ENCODE data around the gene HTATSF1.

The HTATSF1 gene

DNA sequence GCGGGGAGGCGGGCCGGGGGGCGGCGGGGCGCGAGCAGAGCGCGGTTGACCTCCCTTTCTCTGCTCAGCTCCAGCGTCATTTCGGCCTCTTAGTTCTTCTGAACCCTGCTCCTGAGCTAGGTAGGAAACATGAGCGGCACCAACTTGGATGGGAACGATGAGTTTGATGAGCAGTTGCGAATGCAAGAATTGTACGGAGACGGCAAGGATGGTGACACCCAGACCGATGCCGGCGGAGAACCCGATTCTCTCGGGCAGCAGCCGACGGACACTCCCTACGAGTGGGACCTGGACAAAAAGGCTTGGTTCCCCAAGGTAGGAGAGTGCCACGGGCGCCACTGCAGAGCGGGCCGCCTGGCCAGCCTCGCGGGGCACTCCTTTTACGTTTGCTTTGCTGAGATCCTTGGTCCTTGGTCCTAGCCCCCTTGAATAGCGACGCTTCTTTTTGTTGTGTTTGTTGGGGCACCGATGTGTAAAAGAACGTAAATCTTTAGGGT is at the start of gene HTATSF1:
HTATSF1 (plus strand) TSS at position 37 of the 497 bp plus-strand sequence; CDS start at position 130, 93 bp downstream.
- no peak for DNase-seq (ENCODE audit: low read depth in 1 of 2, low spot score in 1 of 2)
- no peak for TF ChIP-seq JUND (IDR thresholded peaks at IDR 0.05; ENCODE audit: low read depth)

DNA sequence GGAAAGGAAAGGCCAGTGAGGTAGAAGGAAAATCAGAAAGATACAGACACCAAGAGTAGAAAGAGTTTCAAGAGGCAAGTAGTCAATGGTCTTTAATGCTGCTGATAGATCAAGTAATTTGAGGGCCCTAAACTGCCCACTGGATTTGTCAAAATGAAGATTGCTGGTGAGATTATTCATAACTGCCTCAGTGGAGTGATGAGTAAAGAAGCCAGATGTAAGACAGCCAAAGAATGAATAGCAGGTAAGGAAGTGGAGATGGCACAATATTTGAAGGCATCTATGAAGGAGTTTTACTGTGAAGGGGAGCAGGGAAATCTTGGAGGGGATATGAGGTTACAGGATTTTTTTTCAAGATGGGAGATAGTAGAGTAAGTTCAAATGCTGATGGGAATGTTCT is 49.4 kb upstream of the HTATSF1 start:
- in situ Hi-C loops (cut with HindIII; ENCODE audit: low pct_unique_long_range_greater_than_20kb, low sequenced_read_pairs) = no loop called here
- TF ChIP-seq JUND (IDR thresholded peaks at IDR 0.05; ENCODE audit: low read depth) = no peak
- no peak for DNase-seq (ENCODE audit: low read depth in 1 of 2, low spot score in 1 of 2)

More for the DNA sequence above, at the start of gene HTATSF1:
- in situ Hi-C loops (cut with HindIII; ENCODE audit: low pct_unique_long_range_greater_than_20kb, low sequenced_read_pairs) = no loop called here

DNA sequence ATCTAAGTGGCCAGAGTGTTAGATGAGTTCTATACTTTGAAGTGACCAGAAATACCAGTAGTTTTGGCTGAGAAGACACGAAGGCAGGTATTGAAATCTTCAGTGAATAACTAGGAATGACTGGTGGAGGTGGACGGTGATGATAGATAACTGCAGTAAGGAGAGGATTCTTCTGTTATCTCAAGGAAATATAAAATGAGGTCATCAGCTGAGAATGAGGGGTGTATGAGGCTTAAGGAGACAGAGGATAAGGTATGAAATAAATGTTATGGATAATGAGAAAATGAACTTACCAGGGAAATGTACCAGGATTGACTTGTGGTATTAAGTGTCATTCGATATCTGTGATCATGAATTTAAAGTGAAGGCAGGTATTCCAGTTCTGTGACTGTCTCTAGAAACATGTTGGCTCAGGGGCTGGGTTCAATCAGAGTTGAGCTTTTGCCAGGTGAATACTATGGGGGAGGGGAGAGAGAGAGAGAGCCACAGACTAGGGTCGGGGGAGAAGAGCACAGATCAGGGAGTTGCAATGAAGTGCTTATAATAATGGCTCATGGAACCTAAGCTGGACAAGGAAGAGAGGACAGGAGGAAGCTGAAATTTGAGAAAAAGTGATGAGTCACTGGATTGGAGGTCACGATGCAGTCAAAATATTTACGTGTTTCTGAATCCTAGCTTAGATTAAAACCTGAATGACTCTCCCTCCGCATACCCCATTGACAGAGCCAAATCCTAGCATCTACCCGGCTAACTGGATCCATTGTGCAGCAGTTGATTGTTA is 47.2 kb upstream of the HTATSF1 start:
- TF ChIP-seq JUND (IDR thresholded peaks at IDR 0.05; ENCODE audit: low read depth) = no peak
- in situ Hi-C loops (cut with HindIII; ENCODE audit: low pct_unique_long_range_greater_than_20kb, low sequenced_read_pairs) = no loop called here
- no peak for DNase-seq (ENCODE audit: low read depth in 1 of 2, low spot score in 1 of 2)

GRCh38 chrX:136452614-136453013 is 44.8 kb upstream of the HTATSF1 start:
- no peak for TF ChIP-seq JUND (IDR thresholded peaks at IDR 0.05; ENCODE audit: low read depth)
- DNase-seq (ENCODE audit: low read depth in 1 of 2, low spot score in 1 of 2) = no peak
- in situ Hi-C loops (cut with HindIII; ENCODE audit: low pct_unique_long_range_greater_than_20kb, low sequenced_read_pairs) = no loop called here

- no peak for TF ChIP-seq JUND (IDR thresholded peaks at IDR 0.05; ENCODE audit: low read depth)
- in situ Hi-C loops (cut with HindIII; ENCODE audit: low pct_unique_long_range_greater_than_20kb, low sequenced_read_pairs) = no loop called here
- DNase-seq (ENCODE audit: low read depth in 1 of 2, low spot score in 1 of 2) = no peak
Observed at GRCh38 chrX:136453114-136453513, 44.3 kb upstream of the HTATSF1 start.

DNA sequence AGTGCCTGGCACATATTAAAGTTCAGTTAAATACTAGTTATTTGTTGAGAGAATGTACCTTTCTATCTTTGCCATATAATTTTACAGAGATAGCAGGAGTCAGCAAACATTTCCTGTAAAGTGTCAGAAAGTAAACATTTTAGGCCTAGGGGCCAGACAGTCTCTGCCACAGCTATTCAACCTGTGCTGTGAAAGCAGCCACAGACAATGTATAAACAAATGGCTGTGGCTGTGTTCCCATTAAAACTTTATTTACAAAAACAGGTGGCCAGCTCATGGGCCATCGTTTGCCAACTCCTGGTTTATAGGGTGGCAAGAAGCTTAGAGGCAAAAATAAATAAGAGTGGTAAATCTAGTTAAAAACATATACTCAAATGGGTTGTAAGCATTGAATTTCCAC is 43.6 kb upstream of the HTATSF1 start:
- TF ChIP-seq JUND (IDR thresholded peaks at IDR 0.05; ENCODE audit: low read depth) = no peak
- peak in 1 of 2 experiments; percentile 65 for DNase-seq (ENCODE audit: low read depth in 1 of 2, low spot score in 1 of 2)
- in situ Hi-C loops (cut with HindIII; ENCODE audit: low pct_unique_long_range_greater_than_20kb, low sequenced_read_pairs) = no loop called here

- TF ChIP-seq JUND (IDR thresholded peaks at IDR 0.05; ENCODE audit: low read depth) = no peak
- in situ Hi-C loops (cut with HindIII; ENCODE audit: low pct_unique_long_range_greater_than_20kb, low sequenced_read_pairs) = no loop called here
- DNase-seq (ENCODE audit: low read depth in 1 of 2, low spot score in 1 of 2) = no peak
Observed at GRCh38 chrX:136456133-136456532, 41.3 kb upstream of the HTATSF1 start.

DNA sequence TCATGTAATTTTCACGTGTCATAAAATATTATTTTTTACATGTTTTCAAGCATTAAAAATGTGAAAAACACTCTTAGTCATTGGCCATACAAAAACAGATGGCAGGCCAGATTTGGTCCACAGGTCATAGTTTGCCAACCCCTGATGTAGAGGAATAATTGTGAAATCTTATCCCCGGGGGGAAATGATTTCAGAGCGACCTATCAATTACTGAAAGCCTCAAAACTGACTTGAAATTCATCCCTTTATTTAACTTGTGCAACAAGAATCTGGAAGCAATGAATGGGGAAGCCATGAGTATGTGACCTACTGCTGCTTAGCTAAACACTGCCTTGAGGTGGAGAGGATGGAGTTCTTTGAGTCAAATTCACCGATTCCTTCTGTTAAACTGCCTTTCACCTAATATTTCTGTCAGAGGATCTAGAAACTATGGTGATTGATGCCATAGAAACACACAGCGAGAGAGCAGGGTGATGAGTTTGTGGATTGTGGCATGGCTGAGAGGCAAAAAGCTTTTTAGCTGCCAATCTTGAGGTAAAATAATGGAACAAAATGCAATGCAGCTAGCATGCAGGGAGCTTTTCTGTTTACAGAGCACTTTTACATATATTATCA is 40.0 kb upstream of the HTATSF1 start:
- no peak for TF ChIP-seq JUND (IDR thresholded peaks at IDR 0.05; ENCODE audit: low read depth)
- in situ Hi-C loops (cut with HindIII; ENCODE audit: low pct_unique_long_range_greater_than_20kb, low sequenced_read_pairs) = no loop called here
- no peak for DNase-seq (ENCODE audit: low read depth in 1 of 2, low spot score in 1 of 2)

- no peak for DNase-seq (ENCODE audit: low read depth in 1 of 2, low spot score in 1 of 2)
- TF ChIP-seq JUND (IDR thresholded peaks at IDR 0.05; ENCODE audit: low read depth) = no peak
- in situ Hi-C loops (cut with HindIII; ENCODE audit: low pct_unique_long_range_greater_than_20kb, low sequenced_read_pairs) = no loop called here
Observed at GRCh38 chrX:136464589-136464988, 32.8 kb upstream of the HTATSF1 start.

DNA sequence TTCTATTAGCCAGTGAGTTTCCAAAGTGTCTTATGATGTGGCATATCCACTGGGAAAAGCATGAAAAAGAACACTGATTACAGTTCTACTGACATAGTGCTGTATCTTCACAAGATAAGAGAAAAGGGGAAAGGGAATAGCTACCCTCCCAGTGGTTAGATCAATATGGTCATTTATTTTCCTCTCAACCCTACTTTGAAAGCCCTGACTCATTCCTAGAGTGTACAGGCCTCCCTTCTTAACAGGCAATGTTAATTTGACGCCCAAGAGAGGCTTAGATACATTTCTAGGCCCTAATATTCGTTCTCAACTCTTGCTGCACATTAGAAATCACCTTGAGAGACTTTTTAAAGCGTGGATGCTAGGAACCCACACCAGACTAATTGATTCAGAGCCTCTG is 30.1 kb upstream of the HTATSF1 start:
- in situ Hi-C loops (cut with HindIII; ENCODE audit: low pct_unique_long_range_greater_than_20kb, low sequenced_read_pairs) = no loop called here
- DNase-seq (ENCODE audit: low read depth in 1 of 2, low spot score in 1 of 2) = no peak
- TF ChIP-seq JUND (IDR thresholded peaks at IDR 0.05; ENCODE audit: low read depth) = no peak

DNA sequence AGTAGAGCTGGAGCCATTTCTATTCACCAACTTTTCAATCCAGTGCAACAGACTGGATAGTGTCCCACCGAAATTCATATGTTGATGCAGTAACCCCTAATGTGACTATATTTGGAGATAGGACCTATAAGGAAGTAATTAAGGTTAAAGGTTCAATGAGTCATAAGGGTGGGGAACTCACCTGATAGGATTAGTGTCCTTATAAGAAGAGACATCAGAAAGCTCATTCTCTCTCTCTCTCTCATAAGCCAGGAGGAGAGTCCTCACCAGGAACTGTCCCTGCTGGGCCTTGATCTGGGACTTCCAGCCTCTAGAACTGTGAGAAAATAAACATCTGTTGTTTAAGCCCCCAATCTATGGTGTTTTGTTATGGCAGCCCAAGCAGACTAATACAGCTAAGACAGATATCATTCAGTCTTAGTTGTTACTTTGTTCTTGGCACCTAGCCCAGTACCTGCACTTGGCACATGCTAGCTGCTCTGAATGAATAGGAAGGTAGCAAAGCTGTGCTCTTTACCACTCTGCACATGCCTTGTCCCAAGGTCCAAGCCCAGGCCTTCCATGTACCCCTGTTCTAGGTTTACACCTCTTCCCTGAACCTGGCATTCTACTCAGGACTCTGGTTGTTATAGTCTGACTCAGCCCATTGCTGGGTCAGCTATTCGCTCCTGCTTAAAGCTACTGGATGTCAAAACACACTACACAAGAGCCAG is 28.8 kb upstream of the HTATSF1 start:
- TF ChIP-seq JUND (IDR thresholded peaks at IDR 0.05; ENCODE audit: low read depth) = no peak
- no peak for DNase-seq (ENCODE audit: low read depth in 1 of 2, low spot score in 1 of 2)
- in situ Hi-C loops (cut with HindIII; ENCODE audit: low pct_unique_long_range_greater_than_20kb, low sequenced_read_pairs) = no loop called here

- TF ChIP-seq JUND (IDR thresholded peaks at IDR 0.05; ENCODE audit: low read depth) = no peak
- in situ Hi-C loops (cut with HindIII; ENCODE audit: low pct_unique_long_range_greater_than_20kb, low sequenced_read_pairs) = no loop called here
- DNase-seq (ENCODE audit: low read depth in 1 of 2, low spot score in 1 of 2) = no peak
Observed at GRCh38 chrX:136473663-136474062, 23.7 kb upstream of the HTATSF1 start.

DNA sequence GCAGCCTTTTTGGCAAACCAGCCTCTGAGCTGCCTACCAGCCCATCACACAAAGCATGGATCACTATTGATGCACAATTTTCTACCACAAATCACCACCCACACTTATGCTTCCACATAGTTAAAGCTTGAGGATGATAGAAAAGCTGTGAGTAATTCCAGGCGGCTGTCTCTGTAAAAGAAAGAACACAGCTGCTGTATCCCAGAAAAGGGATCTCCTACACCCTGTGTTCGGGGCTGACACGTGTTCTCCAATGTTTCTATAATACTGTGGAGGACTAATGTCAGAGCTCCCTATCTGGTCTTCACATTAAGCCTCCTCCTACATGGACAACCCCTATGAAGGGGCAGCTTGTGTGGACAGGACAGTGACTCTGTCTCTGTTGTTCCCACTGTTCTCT is 22.2 kb upstream of the HTATSF1 start:
- in situ Hi-C loops (cut with HindIII; ENCODE audit: low pct_unique_long_range_greater_than_20kb, low sequenced_read_pairs) = no loop called here
- no peak for DNase-seq (ENCODE audit: low read depth in 1 of 2, low spot score in 1 of 2)
- TF ChIP-seq JUND (IDR thresholded peaks at IDR 0.05; ENCODE audit: low read depth) = no peak
